ENCODE measurements around the gene OPCML.

OPCML gene

GRCh38 chr11:133271871-133272776, 260.2 kb downstream of the OPCML start:
- FAIRE-seq: no peak

GRCh38 chr11:133271206-133271605, 261.1 kb downstream of the OPCML start:
- no peak for FAIRE-seq

DNA sequence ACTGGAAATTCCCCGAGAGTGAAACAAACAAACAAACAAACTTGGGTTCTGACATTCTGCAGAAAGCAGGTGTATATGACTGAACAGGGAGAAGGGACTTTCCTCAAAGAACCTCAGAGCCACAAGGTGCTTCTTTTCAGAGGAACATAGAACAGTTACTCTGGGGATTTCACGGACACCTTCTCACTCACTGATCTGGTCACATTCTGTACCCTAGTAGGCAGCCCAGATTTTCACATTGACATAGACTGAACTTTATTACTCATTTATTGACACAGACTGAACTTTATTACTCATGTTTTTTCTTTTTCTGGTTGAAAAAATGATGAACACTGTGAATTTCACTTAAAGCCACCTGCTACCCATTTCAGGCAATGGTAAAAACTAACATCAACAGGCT, 263.0 kb downstream of the OPCML start:
- no peak for FAIRE-seq

DNA sequence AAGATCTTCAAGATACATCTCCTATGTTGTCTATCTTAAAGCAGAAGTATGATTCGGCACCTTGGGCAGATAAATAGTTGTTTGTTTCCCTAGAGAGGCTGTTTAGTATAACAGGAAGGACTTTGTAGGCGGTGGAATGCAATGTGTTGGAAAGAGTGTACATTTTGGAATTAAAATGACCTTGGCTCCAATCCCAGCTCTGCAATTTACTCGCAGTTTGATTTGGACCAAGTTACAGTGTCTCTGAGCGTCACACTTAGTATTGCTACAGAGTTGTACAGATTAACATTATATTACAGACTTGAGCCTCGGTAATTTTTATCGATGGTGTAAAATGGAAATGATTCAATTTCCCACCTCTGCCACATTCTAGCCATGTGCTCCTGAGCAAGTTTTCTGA, 265.3 kb downstream of the OPCML start:
- no peak for FAIRE-seq

- FAIRE-seq: no peak
These were observed 266.7 kb downstream of the OPCML start for GRCh38 chr11:133265530-133266035.

- no peak for FAIRE-seq
These were observed 269.0 kb downstream of the OPCML start for GRCh38 chr11:133263332-133263731.

DNA sequence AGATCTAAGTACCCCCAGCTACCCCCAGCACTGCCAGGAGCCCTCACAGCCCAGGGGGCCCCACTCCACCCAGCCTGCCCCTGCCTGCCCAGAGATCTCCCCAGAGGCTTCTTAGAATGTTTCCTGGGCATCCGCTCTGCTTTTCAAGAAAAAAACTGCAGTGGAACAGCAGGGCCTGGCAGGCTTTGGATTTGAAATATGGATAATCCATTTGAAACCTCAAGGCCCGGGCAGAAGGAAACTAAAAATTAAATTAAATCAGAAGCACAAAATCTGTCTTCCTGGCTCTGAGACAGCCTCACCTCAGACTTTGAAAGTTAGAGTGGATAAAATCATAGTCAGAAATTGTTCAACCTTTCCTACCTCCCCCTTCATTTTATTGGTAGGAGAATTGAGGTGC, 273.6 kb downstream of the OPCML start:
- no peak for FAIRE-seq

DNA sequence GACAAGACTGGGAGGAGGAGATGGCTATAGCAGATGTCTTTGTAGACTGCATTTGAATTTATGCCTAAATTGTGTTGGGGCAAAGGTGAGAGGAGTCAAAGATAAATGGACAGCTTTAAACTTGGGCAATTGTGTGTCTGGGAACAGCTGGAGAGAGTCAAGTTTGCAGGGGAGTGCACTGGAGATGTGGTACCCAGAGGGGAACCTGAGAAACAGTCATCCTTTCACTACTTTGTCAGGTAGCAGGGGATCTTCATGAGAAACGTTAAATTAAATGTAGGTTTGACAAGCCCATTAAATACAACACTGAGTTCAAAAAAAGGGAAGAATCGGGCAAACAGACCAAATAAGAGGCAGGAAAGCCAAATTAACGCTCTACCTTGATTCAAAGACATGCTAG, 277.7 kb downstream of the OPCML start:
- FAIRE-seq: no peak

DNA sequence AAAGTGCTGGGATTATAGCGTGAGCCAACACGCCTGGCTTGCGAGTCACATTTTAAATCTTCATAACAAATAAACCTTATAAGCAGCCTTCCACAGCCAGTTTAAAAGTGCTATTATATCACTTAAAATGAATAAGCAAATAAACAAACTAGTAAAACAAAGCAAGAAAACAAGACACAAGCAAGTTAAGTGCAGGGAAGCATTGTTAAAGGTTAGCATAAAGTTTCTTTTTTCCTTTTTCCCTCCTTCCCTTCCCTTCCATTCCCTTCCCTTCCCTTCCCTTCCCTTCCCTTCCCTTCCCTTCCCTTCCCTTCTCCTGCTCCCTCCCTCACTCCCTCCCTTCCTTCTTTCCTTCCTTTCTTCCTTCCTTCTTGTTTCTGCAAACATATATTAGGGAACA, 278.7 kb downstream of the OPCML start:
- FAIRE-seq: no peak

DNA sequence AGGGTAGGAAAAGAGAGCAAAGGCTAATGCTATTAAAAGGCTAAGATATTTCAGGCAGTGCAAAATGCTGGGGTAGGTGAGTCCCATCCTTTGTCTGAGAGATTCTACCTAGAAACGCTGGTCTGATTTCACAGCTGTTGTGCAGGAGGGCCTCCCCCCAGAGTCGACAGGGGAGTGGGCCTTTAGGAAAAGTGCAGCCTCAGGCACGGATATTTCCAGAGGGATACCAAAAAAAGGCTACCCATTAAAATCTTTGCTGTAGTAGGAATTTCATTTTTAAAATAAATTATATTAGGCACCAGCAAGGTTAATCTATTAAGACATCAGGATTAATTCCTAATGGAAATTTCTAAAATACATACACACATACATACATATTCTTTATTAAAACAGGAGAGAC, 280.5 kb downstream of the OPCML start:
- no peak for FAIRE-seq

DNA sequence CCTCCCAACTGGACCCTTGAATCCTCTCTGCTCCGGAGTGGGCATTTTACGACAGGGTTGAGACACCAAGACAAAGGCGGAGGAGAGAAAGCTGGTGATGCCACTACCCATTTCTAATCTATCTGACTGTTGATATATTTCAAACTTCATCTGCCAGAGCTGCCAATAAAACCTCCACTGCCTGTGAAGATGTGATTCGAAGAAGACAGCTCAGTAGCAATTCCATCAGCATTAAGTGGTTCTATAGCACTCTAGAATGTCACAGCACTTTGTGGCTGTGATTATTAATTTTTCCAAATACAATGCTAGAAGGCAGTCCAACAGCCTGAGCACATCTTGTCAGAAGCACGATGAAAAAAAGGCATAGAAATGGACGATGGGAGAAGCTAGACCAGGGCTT, 282.8 kb downstream of the OPCML start:
- FAIRE-seq: no peak

- no peak for FAIRE-seq
These were observed 283.2 kb downstream of the OPCML start for GRCh38 chr11:133249065-133249464.

DNA sequence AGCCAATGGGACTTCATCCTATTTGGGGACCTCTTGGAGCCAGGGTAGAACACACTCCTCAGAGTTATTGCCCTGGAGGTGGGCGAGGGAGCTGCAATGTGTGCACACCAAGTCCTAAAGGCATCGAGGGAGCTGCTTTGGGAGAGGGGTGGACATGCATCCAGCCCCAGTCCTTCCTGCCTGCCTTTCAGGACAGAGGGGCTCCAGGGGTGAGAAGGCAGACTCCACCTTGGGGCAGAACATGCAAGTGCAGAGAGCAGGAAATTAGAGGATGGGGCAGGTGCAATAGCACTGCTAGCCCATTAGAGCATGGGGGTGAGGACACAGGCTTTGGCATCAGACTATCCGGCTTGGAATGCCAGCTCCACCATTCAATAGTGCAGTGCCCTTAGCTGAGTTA, 288.5 kb downstream of the OPCML start:
- no peak for FAIRE-seq

- FAIRE-seq: no peak
These were observed 291.2 kb downstream of the OPCML start for GRCh38 chr11:133240908-133241655.

- no peak for FAIRE-seq
These were observed 292.7 kb downstream of the OPCML start for GRCh38 chr11:133239575-133239974.

DNA sequence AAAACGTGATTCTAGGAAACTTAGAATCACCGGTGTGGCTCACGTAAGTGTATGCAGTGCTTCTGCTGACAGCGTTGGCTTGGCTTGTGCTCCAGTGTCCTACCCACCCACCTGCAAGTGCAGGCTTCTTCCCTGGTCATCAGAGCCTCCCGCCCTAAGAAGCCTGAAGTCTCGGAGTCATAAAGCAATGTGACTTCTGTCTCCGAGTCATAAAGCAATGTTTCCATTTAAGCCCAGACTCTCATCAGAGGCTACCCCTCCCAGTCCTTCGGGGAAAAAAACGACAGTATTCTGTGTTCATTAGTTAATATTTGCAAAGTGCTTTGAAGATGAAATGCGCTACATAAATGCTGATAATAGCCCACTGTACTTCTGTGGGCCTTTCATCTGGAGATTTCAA, 293.8 kb downstream of the OPCML start:
- FAIRE-seq: no peak

- FAIRE-seq: no peak
These were observed 294.3 kb downstream of the OPCML start for GRCh38 chr11:133238027-133238426.

DNA sequence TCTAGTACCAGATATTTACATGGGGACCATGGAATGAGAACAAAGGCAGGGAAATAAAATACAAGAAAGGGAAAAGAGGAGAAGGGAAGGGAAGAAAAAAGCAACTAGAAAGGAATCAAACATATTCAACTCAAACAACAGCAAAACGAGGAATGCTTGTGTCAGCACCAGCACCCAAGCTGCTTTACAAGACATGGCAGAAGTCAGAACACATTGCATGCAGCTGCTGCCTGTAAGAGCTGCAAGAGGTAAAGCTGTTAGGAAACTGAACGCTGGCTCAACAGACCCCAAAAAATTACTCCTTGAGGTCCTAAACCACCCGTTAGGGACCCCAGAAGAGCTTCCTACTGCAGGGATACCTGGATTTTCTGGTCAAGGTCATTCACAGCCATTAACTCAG, 296.9 kb downstream of the OPCML start:
- no peak for FAIRE-seq

- no peak for FAIRE-seq
These were observed 297.4 kb downstream of the OPCML start for GRCh38 chr11:133234883-133235282.

DNA sequence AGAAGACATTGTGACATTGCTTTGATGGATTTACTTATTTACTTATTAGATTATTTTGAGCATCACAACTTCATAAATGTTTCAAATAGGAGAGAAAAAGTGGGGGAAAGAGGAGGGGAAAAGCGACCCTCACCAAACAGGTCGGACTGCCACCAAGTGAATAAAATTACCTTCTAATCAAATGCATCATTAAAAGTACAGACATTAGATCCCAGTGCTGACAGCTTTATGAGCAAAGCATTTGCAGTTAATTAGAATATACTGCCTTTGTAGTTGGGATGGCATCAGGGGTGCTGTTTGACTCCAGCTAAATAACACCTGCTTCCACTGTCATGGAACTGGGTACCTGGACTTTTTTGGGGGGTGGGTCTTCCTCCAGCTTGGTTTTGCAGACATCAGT, 299.6 kb downstream of the OPCML start:
- FAIRE-seq: no peak

- FAIRE-seq: no peak
These were observed 301.9 kb downstream of the OPCML start for GRCh38 chr11:133230431-133230830.

DNA sequence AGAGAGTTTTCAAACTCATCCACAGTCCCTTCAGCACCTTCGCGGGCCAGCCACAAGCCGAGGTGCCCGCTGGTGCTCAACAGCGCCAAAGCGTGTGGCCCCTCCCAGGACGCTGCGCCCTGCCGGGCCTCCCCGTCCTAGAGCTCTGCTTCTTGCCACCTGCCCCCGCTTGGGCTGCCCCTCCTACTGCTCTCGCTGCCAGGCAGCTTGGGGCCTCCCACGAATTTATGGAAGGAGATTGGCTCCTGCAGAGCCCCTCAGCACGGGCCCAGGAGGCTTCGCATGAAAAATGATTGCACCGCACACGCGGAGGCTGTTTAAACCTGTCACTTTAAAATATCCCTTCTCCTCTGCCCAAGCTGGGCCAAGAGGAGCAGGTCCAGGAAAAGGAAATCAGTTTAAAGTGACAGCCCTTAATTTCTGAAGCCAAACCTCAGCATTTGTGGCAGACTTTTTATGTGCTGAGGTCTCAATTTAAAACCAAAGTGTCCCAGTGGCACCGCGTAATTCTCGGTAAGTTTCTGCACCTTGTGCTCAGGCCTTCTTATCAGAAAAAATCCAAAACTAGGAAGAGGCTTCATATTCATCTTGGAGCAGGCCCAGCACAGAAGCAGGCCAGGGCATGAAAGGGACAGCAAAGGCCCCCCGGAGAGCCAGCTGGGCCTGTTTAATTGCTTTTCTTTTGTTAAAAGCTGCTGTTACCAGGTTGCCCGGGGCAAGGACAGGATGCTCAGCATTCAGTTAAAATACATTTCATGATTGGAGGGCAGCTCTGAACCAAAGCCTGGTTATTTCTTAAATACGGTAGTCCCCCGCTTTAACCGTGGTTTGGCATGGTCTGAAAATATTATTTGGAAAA, 303.6 kb downstream of the OPCML start:
- no peak for FAIRE-seq

GRCh38 chr11:133227632-133228111, 304.6 kb downstream of the OPCML start:
- FAIRE-seq: no peak
